Right lung (tissue), 5 donors: ENCODE data around the gene TTBK1. TPM values are rescaled to one million over a fixed set of nuclear protein-coding genes. Genes with fewer than 3 reads are reported as not detected.
"Not testable (repeated sequence)": the region's sequence is repeated elsewhere in the genome, so short reads cannot be mapped to it uniquely, and the experiment has no call there.

Experiments
- DNase-seq, 2 donors: peaks; one replicate each; pipeline ENCODE4 v3.0.0-alpha.2; 2013
- polyA plus RNA-seq, 5 donors: library from polyadenylated mRNA; unstranded; fragments of 120-200 nt; gene quantifications; one replicate each; pipeline versions ENCODE4 v1.2.1 to v1.2.3, GENCODE V29; 2013; ENCODE audit warnings: inconsistent platforms in 1 of 5, low replicate concordance in 1 of 5; ENCODE audit not compliant: insufficient read length in 5 of 5, insufficient read depth in 1 of 5

The TTBK1 gene
- polyA plus RNA-seq, 5 donors = 0.27 to 0.87 (median 0.56) TPM

DNA sequence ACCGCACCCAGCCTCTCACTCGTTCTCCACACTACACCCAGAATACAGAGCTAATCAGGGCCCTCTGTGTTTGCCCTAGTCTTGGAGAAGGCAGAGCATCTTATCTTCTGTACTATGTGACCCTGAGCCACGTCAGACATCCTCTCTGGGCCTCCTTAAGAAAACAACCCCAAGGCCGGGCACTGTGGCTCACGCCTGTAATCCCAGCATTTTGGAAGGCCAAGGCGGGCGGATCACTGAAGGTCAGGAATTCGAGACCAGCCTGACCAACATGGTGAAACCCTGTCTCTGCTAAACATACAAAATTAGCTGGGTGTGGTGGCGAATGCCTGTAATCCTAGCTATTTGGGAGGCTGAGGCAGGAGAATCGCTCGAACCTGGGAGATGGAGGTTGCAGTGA is 59.7 kb downstream of the TTBK1 start:
- not testable (repeated sequence) for DNase-seq

GRCh38 chr6:43303751-43304331 is 60.6 kb downstream of the TTBK1 start:
- no peak for DNase-seq

- no peak for DNase-seq
Observed at GRCh38 chr6:43304361-43304760, 61.1 kb downstream of the TTBK1 start.

- DNase-seq = no peak
Observed at GRCh38 chr6:43304882-43305281, 61.6 kb downstream of the TTBK1 start.

DNA sequence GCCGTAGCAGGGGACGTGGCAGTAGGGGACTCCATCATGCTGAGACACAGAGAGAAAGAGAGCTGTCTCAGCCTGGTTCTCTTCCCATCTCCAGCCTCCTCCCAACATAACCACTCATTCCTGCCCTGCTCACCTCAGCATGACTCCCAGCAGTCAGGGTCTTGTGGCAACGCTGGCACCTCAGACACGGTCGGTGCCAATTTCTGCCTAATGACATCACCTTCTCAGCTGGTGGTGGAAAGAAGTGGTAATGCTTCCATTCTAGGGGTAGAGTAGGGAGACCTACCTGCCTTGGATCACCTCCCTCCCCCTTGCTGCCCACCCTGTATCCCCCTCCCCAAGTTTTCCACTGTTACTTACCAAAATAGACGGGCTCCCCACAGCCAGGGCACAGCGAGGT is 62.8 kb downstream of the TTBK1 start:
- DNase-seq = no peak

DNA sequence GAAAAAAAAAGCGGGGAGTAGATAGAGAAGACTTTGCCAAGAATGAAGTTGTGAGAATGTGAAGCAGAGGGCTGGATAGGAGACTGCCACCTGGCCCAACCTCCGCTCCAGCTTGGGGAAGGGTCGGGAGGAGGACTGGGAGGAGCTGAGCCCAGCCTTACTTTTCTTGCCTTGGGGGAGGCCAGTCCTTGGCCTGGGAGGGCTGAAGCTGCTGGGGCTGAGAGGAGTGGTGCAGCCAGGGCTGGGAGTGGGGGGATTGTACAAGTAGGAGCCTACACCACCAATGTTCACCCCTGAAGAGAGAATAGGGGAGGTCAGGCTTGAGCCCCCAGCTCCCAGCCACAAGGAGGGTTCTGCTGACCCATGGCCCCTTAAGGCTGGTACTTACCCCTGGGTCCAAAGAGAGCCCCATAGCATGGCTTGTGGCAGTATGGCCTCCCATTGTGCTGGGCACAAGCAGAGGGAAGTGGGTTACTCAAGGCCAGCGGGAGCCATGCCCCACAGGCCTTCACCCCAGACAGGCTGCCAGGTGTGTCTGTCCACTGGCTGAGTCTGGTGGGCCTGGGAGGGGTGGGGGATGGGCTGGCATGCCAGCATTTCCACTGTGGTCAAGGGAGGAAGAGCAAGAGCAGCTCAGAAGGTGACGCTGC is 64.3 kb downstream of the TTBK1 start:
- DNase-seq = no peak

- DNase-seq = no peak
Observed at GRCh38 chr6:43308101-43308989, 65.1 kb downstream of the TTBK1 start, which contains the start of gene CRIP3. Gene CRIP3, minus strand, starts transcription at chr6:43308826. Its CDS starts 34 bp downstream, at chr6:43308792.

- no peak for DNase-seq
Observed at GRCh38 chr6:43308990-43309477, 65.8 kb downstream of the TTBK1 start.

DNA sequence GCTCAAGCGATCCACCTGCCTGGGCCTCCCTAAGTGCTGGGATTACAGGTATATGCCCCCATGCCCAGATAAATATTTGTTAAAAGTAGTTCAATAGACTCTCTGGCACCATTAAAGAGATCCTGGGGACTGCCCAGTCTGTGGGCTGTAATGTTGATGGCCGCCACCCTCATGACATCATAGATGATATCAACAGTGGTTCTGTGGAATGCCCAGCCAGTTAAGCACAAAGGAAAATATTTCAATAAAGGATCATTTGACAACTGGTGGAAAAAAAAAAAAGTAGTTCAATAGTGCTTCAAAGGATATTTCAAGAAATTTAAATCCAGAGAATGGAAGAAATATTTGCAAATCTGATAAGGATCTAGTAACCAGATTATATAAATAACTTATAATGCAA is 66.9 kb downstream of the TTBK1 start:
- DNase-seq = no peak

- DNase-seq = no peak
Observed at GRCh38 chr6:43310624-43311023, 67.3 kb downstream of the TTBK1 start.

DNA sequence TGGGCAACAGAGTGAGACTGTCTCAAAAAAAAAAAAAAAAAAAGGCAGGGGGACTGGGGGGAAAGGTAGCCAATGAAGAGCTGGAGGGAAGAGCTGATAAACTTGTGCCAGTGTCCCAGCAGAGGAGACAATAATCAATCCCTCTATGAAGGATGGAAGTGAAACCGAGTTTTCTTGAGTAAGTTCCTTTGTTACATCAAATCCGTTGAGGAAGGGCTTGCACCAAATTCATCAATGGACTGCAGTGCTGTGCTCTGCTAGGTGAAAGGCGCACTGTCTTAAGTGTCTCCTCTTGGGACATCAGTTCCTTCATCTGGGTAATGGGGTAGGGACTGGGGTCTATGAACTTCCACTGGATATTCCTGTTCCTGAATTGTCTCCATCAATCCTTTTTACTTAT is 68.4 kb downstream of the TTBK1 start:
- DNase-seq = no peak

- DNase-seq = no peak
Observed at GRCh38 chr6:43313813-43314212, 70.5 kb downstream of the TTBK1 start.

DNA sequence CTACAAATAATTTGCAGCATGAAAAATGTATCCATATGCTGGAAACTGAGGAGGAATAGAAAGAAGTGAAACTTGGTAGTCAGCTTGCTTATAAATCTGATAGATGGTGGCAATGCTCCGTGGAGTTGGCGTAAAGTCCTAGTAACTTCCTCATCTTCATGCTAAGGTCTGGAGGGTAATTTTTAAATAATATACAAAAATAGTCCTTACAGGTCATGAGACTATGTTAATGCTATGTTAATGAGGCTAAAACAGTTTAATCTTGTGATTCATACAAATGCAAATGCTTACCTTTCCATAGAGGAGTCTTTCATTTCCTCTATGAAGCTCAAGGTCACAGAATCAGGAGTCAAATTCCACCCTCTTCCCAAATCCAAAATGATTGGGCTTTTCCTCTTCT is 74.7 kb downstream of the TTBK1 start:
- DNase-seq = no peak

GRCh38 chr6:43325876-43326275 is 82.6 kb downstream of the TTBK1 start:
- DNase-seq = no peak

DNA sequence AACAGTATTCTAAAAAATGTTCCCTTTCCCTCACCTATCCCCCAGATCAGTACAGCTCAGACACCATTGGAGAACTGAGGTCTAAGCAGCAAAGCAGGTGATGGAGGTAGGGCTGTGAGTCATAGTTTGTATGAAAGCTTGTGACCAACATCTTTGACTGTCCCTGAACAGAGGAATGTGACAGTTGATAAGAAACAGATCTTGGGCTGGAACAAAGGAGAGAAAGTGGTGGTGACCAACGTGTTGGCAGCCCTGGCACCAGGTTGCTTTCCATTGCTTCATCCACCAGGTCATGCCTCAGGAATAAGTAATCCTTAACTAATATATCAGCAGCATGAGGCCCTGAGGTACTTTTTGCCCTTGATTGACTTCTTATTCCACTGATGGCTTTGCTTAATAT is 85.2 kb downstream of the TTBK1 start:
- DNase-seq = no peak

GRCh38 chr6:43331470-43331869 is 88.2 kb downstream of the TTBK1 start:
- DNase-seq = no peak

GRCh38 chr6:43331891-43332290 is 88.6 kb downstream of the TTBK1 start:
- no peak for DNase-seq

GRCh38 chr6:43334466-43335095 is 91.3 kb downstream of the TTBK1 start:
- peak; percentile 26 to 30 for DNase-seq

DNA sequence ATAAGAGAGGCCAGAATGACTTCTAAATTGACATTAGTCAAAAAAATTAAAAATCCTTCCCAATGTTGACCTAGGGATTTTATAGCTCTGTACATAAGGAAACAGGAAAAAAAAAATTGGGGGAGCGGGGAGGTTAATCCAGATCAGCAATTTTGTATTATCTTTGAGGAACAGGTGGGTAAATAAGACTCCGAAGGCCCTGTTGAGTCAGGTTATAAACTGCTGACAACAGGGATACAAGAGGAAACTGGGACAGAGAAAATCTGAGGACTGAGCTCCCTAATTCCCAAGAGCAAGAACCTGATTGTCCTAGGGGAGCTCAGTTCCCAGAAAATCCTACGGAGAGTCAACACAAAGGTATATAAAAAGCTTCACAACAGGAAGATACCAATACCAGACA is 92.2 kb downstream of the TTBK1 start:
- no peak for DNase-seq

GRCh38 chr6:43336382-43336781 is 93.1 kb downstream of the TTBK1 start:
- DNase-seq = no peak
